Caco-2 (cell line): ENCODE results near the gene ANXA5. TPM values are rescaled to one million over a fixed set of nuclear protein-coding genes. Genes with fewer than 3 reads are reported as not detected.
"Not testable (repeated sequence)": the region's sequence is repeated elsewhere in the genome, so short reads cannot be mapped to it uniquely, and the experiment has no call there.

Source experiments
- BruUV-seq: library from RNA; stranded (reverse); fragments of 400-500 nt; replicated peaks from 2 replicates; lab custom pipeline; 2021; lab: Mats Ljungman, UMichigan
- CTCF ChIA-PET: fragments of 300-600 bp; sonication (Branson Sonifier 250); formaldehyde crosslinking; loops from one replicate; lab custom pipeline; 2022; ENCODE audit warnings: antibody characterized with exemption; lab: Charles Lee
- POLR2A ChIA-PET: fragments of 300-600 bp; sonication (Branson Sonifier 250); formaldehyde crosslinking; loops from one replicate; lab custom pipeline; 2022; ENCODE audit warnings: antibody characterized with exemption; lab: Charles Lee
- DNase-seq, 2 experiments: peaks; one replicate each; pipeline versions ENCODE4 v3.0.0 to v3.0.0-alpha.2; 2020 to 2022
- H3K27me3 ChIP-seq: replicated peaks from 2 replicates; pipeline ENCODE4 v1.6.0; 2011; ENCODE audit warnings: low read length; ENCODE audit not compliant: control insufficient read depth, insufficient read depth
- H3K36me3 ChIP-seq: 2 replicates; pipeline ENCODE4 v1.5.1; 2011; ENCODE audit warnings: low read length; ENCODE audit not compliant: control insufficient read depth, insufficient read depth
- H3K4me1 ChIP-seq: fragments of 250-450 bp; sonication (Bioruptor Pico); 2 replicates; pipeline ENCODE4 v1.5.1; 2020; ENCODE audit warnings: mild to moderate bottlenecking
- H3K4me3 ChIP-seq: 2 replicates; pipeline ENCODE4 v1.5.1; 2011; ENCODE audit warnings: low read depth, mild to moderate bottlenecking, control low read depth, low read length
- H3K9me3 ChIP-seq: fragments of 250-450 bp; sonication (Bioruptor Pico); 2 replicates; pipeline ENCODE4 v1.5.1; 2020; ENCODE audit warnings: mild to moderate bottlenecking, moderate library complexity
- H3K27ac Mint-ChIP-seq: one replicate; pipeline ENCODE4 v1.8.0; 2022; ENCODE audit warnings: mixed read lengths; ENCODE audit not compliant: unreplicated experiment
- H3K27me3 Mint-ChIP-seq: one replicate; pipeline ENCODE4 v1.8.0; 2022; ENCODE audit warnings: mixed read lengths; ENCODE audit not compliant: insufficient read depth, unreplicated experiment
- H3K36me3 Mint-ChIP-seq: one replicate; pipeline ENCODE4 v1.8.0; 2022; ENCODE audit warnings: mild to moderate bottlenecking, mixed read lengths; ENCODE audit not compliant: insufficient read depth, unreplicated experiment
- H3K4me1 Mint-ChIP-seq: one replicate; pipeline ENCODE4 v1.8.0; 2022; ENCODE audit warnings: low read depth, mixed read lengths; ENCODE audit not compliant: unreplicated experiment
- H3K4me3 Mint-ChIP-seq: one replicate; pipeline ENCODE4 v1.8.0; 2022; ENCODE audit warnings: mild to moderate bottlenecking, moderate library complexity, mixed read lengths; ENCODE audit not compliant: unreplicated experiment
- H3K9me3 Mint-ChIP-seq: one replicate; pipeline ENCODE4 v1.8.0; 2022; ENCODE audit warnings: mixed read lengths; ENCODE audit not compliant: unreplicated experiment
- intact Hi-C: fragments of 100-400 bp; cut with micrococcal nuclease; formaldehyde crosslinking; loops from one replicate; pipeline ENCODE4 v1.10.0; 2022; ENCODE audit not compliant: unreplicated experiment
- total RNA-seq: library from RNA; stranded (reverse); gene quantifications from 2 replicates; pipeline ENCODE4 v1.2.3, GENCODE V29; 2022
- TF ChIP-seq, protein P1 (sequence below), 2 experiments: fragments of 200-600 bp in 1 of 2; IDR thresholded peaks; 1 replicate in 1 of 2; 2 replicates in 1 of 2; pipeline versions ENCODE4 v1.5.1 to v1.8.0; 2011 to 2022; ENCODE audit warnings: antibody characterized with exemption in 1 of 2, control low read depth in 1 of 2, inconsistent platforms in 1 of 2, low read depth in 1 of 2, low read length in 1 of 2, mild to moderate bottlenecking in 1 of 2, moderate library complexity in 1 of 2; ENCODE audit not compliant: insufficient read depth in 1 of 2, severe bottlenecking in 1 of 2, unreplicated experiment in 1 of 2

The ANXA5 gene
- total RNA-seq, 1 experiment from 2014 or later = 359 TPM

DNA sequence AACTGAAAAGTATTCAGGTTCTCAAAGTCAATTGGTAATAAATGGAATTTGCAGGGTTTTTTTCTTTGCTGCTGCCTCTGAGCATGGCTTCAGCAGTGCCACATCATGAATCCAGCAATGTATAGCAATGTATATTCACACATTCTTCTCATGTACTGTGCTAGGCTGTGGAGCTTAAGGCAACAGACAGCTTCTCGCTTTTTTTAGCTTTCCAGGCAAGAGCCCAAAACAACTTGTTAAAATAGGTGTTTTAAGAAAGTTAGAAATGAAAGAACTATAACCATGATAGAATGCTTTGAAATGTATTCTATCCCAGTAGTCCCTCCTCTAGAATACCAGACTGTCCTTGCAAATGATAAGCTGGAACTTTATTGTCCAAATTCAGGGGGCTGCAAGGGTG, 37.8 kb upstream of the ANXA5 start:
- no peak for DNase-seq
- Mint-ChIP-seq H3K36me3 (no peaks in the 10 kb centered on the region), H3K27me3 (peaks cover 3% of the 10 kb centered on the region), H3K27ac (no peak overlapping the region), H3K4me1 (no peaks in the 10 kb centered on the region), H3K9me3 (no peaks in the 10 kb centered on the region), H3K4me3 (no peak overlapping the region)
- intact Hi-C loops = no loop called here
- ChIA-PET POLR2A (no interaction called here), CTCF (interaction anchor here (0.9 kb wide), 1 partner anchor 9 kb away, joined by 3 read pairs; no protein-coding TSS in a partner anchor)
- Histone ChIP-seq H3K36me3 (no peaks in the 10 kb centered on the region), H3K4me3 (no peak overlapping the region), H3K27me3 (no peaks in the 10 kb centered on the region), H3K9me3 (no peaks in the 10 kb centered on the region), H3K4me1 (no peaks in the 10 kb centered on the region)
- BruUV-seq = no TSS peak
- TF ChIP-seq, protein P1, sequence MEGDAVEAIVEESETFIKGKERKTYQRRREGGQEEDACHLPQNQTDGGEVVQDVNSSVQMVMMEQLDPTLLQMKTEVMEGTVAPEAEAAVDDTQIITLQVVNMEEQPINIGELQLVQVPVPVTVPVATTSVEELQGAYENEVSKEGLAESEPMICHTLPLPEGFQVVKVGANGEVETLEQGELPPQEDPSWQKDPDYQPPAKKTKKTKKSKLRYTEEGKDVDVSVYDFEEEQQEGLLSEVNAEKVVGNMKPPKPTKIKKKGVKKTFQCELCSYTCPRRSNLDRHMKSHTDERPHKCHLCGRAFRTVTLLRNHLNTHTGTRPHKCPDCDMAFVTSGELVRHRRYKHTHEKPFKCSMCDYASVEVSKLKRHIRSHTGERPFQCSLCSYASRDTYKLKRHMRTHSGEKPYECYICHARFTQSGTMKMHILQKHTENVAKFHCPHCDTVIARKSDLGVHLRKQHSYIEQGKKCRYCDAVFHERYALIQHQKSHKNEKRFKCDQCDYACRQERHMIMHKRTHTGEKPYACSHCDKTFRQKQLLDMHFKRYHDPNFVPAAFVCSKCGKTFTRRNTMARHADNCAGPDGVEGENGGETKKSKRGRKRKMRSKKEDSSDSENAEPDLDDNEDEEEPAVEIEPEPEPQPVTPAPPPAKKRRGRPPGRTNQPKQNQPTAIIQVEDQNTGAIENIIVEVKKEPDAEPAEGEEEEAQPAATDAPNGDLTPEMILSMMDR (IDR thresholded peaks at IDR 0.05; ENCODE audit: insufficient read depth in 1 of 2, low read depth in 1 of 2, low read length in 1 of 2, severe bottlenecking in 1 of 2, unreplicated experiment in 1 of 2) = no peak

DNA sequence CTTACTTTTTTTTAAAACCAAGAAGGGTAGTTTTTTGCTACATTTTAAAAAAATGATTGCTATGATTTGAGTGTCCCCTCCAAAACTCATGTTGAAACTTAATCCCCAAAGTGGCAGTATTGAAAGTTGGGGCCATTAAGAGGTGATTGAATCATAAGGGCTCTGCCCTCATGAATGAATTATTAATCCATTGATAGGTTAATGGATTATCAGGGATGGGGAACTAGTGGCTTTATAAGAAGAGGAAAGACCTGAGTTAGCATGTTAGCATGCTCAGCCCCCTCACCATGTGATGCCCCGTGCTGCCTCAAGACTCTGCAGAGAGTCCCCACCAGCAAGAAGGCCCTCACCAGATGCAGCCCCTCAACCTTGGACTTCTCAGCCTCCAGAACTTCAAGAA, 37.2 kb upstream of the ANXA5 start:
- Mint-ChIP-seq H3K4me1 (peaks cover 2% of the 10 kb centered on the region), H3K4me3 (no peak overlapping the region), H3K9me3 (no peaks in the 10 kb centered on the region), H3K27me3 (peaks cover 3% of the 10 kb centered on the region), H3K27ac (no peak overlapping the region), H3K36me3 (no peaks in the 10 kb centered on the region)
- ChIA-PET POLR2A (no interaction called here), CTCF (no interaction called here)
- H3K9me3 ChIP-seq = no peaks in the 10 kb centered on the region
- no peaks in the 10 kb centered on the region for H3K36me3 ChIP-seq
- TF ChIP-seq, protein P1 (IDR thresholded peaks at IDR 0.05; ENCODE audit: insufficient read depth in 1 of 2, low read depth in 1 of 2, low read length in 1 of 2, severe bottlenecking in 1 of 2, unreplicated experiment in 1 of 2) = no peak
- intact Hi-C loops = no loop called here
- BruUV-seq = no TSS peak
- no peaks in the 10 kb centered on the region for H3K4me1 ChIP-seq
- no peaks in the 10 kb centered on the region for H3K27me3 ChIP-seq
- no peak for DNase-seq
- H3K4me3 ChIP-seq = no peak overlapping the region

DNA sequence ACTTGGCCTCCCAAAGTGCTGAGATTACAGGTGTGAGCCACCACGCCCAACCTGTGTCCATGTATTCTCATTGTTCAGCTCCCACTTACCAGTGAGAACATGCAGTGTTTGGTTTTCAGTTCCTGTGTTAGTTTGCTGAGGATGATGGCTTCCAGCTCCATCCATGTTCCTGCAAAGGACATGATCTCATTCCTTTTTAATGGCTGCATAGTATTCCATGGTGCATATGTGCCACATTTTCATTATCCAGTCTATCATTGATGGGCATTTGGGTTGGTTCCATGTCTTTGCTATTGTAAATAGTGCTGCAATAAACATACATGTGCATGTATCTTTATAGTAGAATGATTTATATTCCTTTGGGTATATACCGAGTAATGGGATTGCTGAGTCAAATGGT, 33.0 kb upstream of the ANXA5 start:
- H3K9me3 ChIP-seq, DNase-seq, CTCF ChIA-PET, H3K27me3 Mint-ChIP-seq, H3K9me3 Mint-ChIP-seq, H3K4me3 ChIP-seq, intact Hi-C loops, H3K36me3 ChIP-seq, H3K27me3 ChIP-seq, H3K36me3 Mint-ChIP-seq, H3K4me1 ChIP-seq, H3K27ac Mint-ChIP-seq, H3K4me3 Mint-ChIP-seq, POLR2A ChIA-PET, BruUV-seq: not testable (repeated sequence)
- H3K4me1 Mint-ChIP-seq = peaks cover 12% of the 10 kb centered on the region

DNA sequence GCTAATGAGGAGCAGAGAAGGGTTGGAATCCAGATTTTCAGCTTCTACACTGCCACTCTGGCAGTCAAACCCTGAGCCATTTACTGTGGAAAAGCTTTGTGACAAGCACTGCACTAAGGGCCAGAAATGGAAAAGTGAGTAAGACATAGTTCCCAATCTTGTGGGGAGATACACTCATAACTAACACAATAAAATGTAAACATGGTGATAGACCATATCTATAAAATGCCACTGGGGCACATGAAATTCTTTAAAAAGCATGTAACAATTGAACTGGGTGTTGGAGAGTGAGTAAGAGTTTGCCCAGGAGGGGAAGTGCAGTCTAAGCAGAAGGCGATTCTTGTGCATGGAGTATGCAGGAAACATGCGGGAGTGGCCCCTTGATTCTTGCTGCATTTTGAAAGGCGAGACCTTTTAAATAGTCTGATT, 32.0 kb upstream of the ANXA5 start:
- no peak overlapping the region for H3K4me3 Mint-ChIP-seq
- TF ChIP-seq, protein P1 (IDR thresholded peaks at IDR 0.05; ENCODE audit: insufficient read depth in 1 of 2, low read depth in 1 of 2, low read length in 1 of 2, severe bottlenecking in 1 of 2, unreplicated experiment in 1 of 2) = no peak
- H3K4me1 Mint-ChIP-seq = peaks cover 17% of the 10 kb centered on the region
- ChIA-PET POLR2A (no interaction called here), CTCF (no interaction called here)
- Histone ChIP-seq H3K27me3 (no peaks in the 10 kb centered on the region), H3K4me1 (peaks cover 6% of the 10 kb centered on the region; the same call in 1 of the 2 replicates), H3K4me3 (no peak overlapping the region), H3K9me3 (no peaks in the 10 kb centered on the region), H3K36me3 (no peaks in the 10 kb centered on the region)
- DNase-seq = no peak
- BruUV-seq = no TSS peak
- intact Hi-C loops = no loop called here
- H3K27ac Mint-ChIP-seq = no peak overlapping the region
- no peaks in the 10 kb centered on the region for H3K36me3 Mint-ChIP-seq
- H3K9me3 Mint-ChIP-seq = no peaks in the 10 kb centered on the region
- no peaks in the 10 kb centered on the region for H3K27me3 Mint-ChIP-seq
